GM12878 (cell line): ENCODE measurements around the gene ALG11. TPM values are rescaled to one million over a fixed set of nuclear protein-coding genes. Genes with fewer than 3 reads are reported as not detected.

ENCODE experiments used
- ATAC-seq: fragments of 200-7000 bp; cut with Tn5 transposase; 3 replicates; pipeline ENCODE4 v1.9.1; 2020; ENCODE audit warnings: mild to moderate bottlenecking, moderate library complexity
- BruUV-seq: library from RNA; stranded (reverse); fragments of 400-500 nt; replicated peaks from 2 replicates; lab custom pipeline; 2021; lab: Mats Ljungman, UMichigan
- CTCF ChIA-PET: fragments of 300-600 bp; sonication (Branson Sonifier 250); formaldehyde crosslinking; extraction: SDS; loops from one replicate; lab custom pipeline; 2021; ENCODE audit warnings: inconsistent platforms; lab: Yijun Ruan, JAX
- POLR2A ChIA-PET: fragments of 350-600 bp; formaldehyde crosslinking; extraction: SDS; loops from one replicate; lab custom pipeline; 2021; ENCODE audit warnings: inconsistent platforms; lab: Charles Lee
- RAD21 ChIA-PET: fragments of 300-600 bp; sonication (Branson Sonifier 250); formaldehyde crosslinking; loops from one replicate; lab custom pipeline; 2023; ENCODE audit warnings: antibody characterized with exemption; ENCODE audit not compliant: unreplicated experiment; lab: Charles Lee
- SMC1A ChIA-PET: fragments of 300-600 bp; sonication (Branson Sonifier 250); formaldehyde crosslinking; loops from one replicate; lab custom pipeline; 2023; ENCODE audit not compliant: unreplicated experiment, uncharacterized antibody; lab: Charles Lee
- DNase-seq: peaks from one replicate; pipeline ENCODE4 v3.0.0-alpha.2; 2011; ENCODE audit warnings: low read depth, low spot score
- FAIRE-seq: peaks from 3 replicates; lab custom pipeline; 2011; peaks lifted over from hg19 to GRCh38; lab: Jason Lieb, UNC
- H2AFZ ChIP-seq: 2 replicates; pipeline ENCODE4 v1.6.0; 2011; ENCODE audit warnings: low read depth, low read length, control low read depth; ENCODE audit not compliant: control insufficient read depth
- H3K27ac ChIP-seq: 2 replicates; pipeline ENCODE4 v1.5.1; 2011; ENCODE audit warnings: control low read depth; ENCODE audit not compliant: control insufficient read depth, insufficient read depth
- H3K27me3 ChIP-seq, 2 experiments: replicated peaks in 1 of 2; 2 replicates each; pipeline versions ENCODE4 v1.6.0 to v1.6.1; 2011; ENCODE audit warnings: low read length in 1 of 2; ENCODE audit not compliant: control insufficient read depth in 2 of 2, insufficient read depth in 2 of 2
- H3K36me3 ChIP-seq, 2 experiments: 2 replicates each; pipeline ENCODE4 v1.5.1; 2011; ENCODE audit warnings: low read length in 1 of 2; ENCODE audit not compliant: control insufficient read depth in 2 of 2, insufficient read depth in 2 of 2
- H3K4me1 ChIP-seq: 2 replicates; pipeline ENCODE4 v1.6.1; 2011; ENCODE audit warnings: mild to moderate bottlenecking, low read length, moderate library complexity, mixed read lengths; ENCODE audit not compliant: control insufficient read depth, insufficient read depth
- H3K4me2 ChIP-seq: 2 replicates; pipeline ENCODE4 v1.6.0; 2011; ENCODE audit warnings: control low read depth; ENCODE audit not compliant: control insufficient read depth, insufficient read depth
- H3K4me3 ChIP-seq: fragments of 200-600 bp; sonication (generic); 2 replicates; pipeline ENCODE4 v1.5.1; 2016
- H3K79me2 ChIP-seq: 2 replicates; pipeline ENCODE4 v1.6.0; 2011; ENCODE audit warnings: low read length; ENCODE audit not compliant: control insufficient read depth, insufficient read depth
- H3K9ac ChIP-seq: 2 replicates; pipeline ENCODE4 v1.8.0; 2011; ENCODE audit warnings: low read length, control low read depth, mixed read lengths; ENCODE audit not compliant: control insufficient read depth, insufficient read depth
- H3K9me3 ChIP-seq: replicated peaks from 3 replicates; pipeline ENCODE4 v1.5.1; 2011; ENCODE audit warnings: mild to moderate bottlenecking, low read length; ENCODE audit not compliant: control insufficient read depth, insufficient read depth
- H4K20me1 ChIP-seq: 2 replicates; pipeline ENCODE4 v1.6.0; 2011; ENCODE audit not compliant: control insufficient read depth, insufficient read depth
- CEBPB ChIP-seq, 2 experiments: fragments of 150-350 bp in 1 of 2; IDR thresholded peaks; 2 replicates each; pipeline ENCODE4 v1.6.1; 2012 to 2014; ENCODE audit warnings: low read depth in 2 of 2, low read length in 2 of 2, borderline replicate concordance in 1 of 2, inconsistent platforms in 1 of 2
- POU2F2 ChIP-seq: IDR thresholded peaks from 3 replicates; pipeline ENCODE4 v1.6.1; 2011; ENCODE audit warnings: low read depth, mild to moderate bottlenecking, low read length, borderline replicate concordance
- SMAD5 ChIP-seq: IDR thresholded peaks from 2 replicates; pipeline ENCODE4 v1.6.1; 2016; ENCODE audit warnings: antibody characterized with exemption, low read depth
- SP1 ChIP-seq: IDR thresholded peaks from one replicate; pipeline ENCODE4 v1.6.1; 2011; ENCODE audit warnings: low read depth, low read length
- WGBS: methylation state at CpG from one replicate; pipeline ENCODE4 v1.1.6; 2016; ENCODE audit warnings: low lambda C conversion rate; ENCODE audit not compliant: insufficient replicate concordance, insufficient coverage; ENCODE audit errors: missing lambda C conversion rate; 5-methylcytosine and 5-hydroxymethylcytosine counted together
- in situ Hi-C: fragments of 300-500 bp; cut with MboI; formaldehyde crosslinking; loops from 9 replicates; pipeline ENCODE4 v1.14.3; 2018; ENCODE audit warnings: mixed read lengths
- intact Hi-C: fragments of 100-400 bp; cut with micrococcal nuclease; formaldehyde crosslinking; loops from one replicate; pipeline ENCODE4 v1.14.2; 2022; ENCODE audit not compliant: unreplicated experiment
- polyA plus RNA-seq, 11 experiments: library from polyadenylated mRNA; depleted of rRNA in 4 of 11; unstranded in 6 of 11; stranded (reverse) in 5 of 11; fragments of >200 nt; fragmentation: Nextera tagmentation in 4 of 11; fragmentation: Illumina TruSeq in 1 of 11; extraction: Ambion mirVana in 4 of 11; extraction: Trizol in 1 of 11; gene quantifications; 1 replicate in 1 of 11; 2 replicates in 10 of 11; pipeline versions ENCODE4 v1.2.1 to v1.2.3, GENCODE V29; 2011 to 2016; ENCODE audit warnings: inconsistent platforms in 2 of 11, missing spikeins in 2 of 11, low read depth in 1 of 11
- total RNA-seq, 4 experiments: library from RNA; depleted of rRNA in 3 of 4; stranded (reverse); fragments of >200 nt in 3 of 4; fragmentation: Illumina TruSeq in 1 of 4; extraction: Trizol in 1 of 4; gene quantifications; 2 replicates each; pipeline versions ENCODE4 v1.2.1 to v1.2.3, GENCODE V29; 2013 to 2021
- TF ChIP-seq, protein P1 (sequence below): IDR thresholded peaks from 2 replicates; pipeline ENCODE4 v1.6.1; 2011; ENCODE audit warnings: borderline replicate concordance, low read depth, mild to moderate bottlenecking, moderate library complexity, low read length; ENCODE audit not compliant: insufficient read depth, poor library complexity, severe bottlenecking
- TF ChIP-seq, protein P2 (sequence below): IDR thresholded peaks from 2 replicates; pipeline ENCODE4 v1.6.1; 2011; ENCODE audit warnings: low read depth, low read length, improper control_type of control experiment, borderline replicate concordance

Gene ALG11
- total and polyA plus RNA-seq, 10 of the 15 experiments (the other 5 are each of a cell fraction or from before 2014, with no cell fraction given): 8.4 to 27.7 (median 15.6) TPM

DNA sequence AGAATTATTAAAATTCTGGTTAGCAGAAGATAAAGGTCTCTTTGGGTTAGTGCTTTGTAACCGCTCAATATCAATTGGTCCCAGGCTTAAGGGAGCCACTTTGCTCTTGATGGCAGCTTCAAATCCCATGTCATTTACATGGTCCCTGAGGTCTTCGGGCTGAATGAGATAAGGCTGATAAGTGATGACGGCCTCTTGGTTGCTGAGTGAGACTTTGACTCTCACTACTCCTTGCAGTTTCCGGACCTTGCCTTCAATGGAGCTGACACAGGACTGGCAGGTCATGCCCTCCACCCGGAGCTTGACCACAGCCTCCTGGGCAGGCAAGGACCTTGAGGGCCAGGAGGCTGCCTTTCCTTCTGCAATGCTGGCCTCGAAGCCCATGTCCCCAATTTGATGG, 37.7 kb upstream of the ALG11 start:
- H3K4me1 ChIP-seq: no peaks in the 10 kb centered on the region
- no peaks in the 10 kb centered on the region; a peak in 1 of 4 replicates for H3K27me3 ChIP-seq
- no peak overlapping the region for H3K4me3 ChIP-seq
- no peaks in the 10 kb centered on the region for H3K36me3 ChIP-seq
- no peaks in the 10 kb centered on the region for H4K20me1 ChIP-seq
- SMC1A ChIA-PET: interaction anchor here (1.4 kb wide), 1 partner anchor 28 kb away, joined by 4 read pairs; no protein-coding TSS in a partner anchor
- CTCF ChIA-PET: interaction anchor here (1.3 kb wide), 1 partner anchor 476 kb away, joined by 3 read pairs; the partner anchor contains the start of gene VPS36
- in situ Hi-C loops: no loop called here
- no peak overlapping the region for H2AFZ ChIP-seq
- no peak overlapping the region for H3K4me2 ChIP-seq
- H3K9ac ChIP-seq: no peak overlapping the region
- ATAC-seq (no peak), DNase-seq (no peak), FAIRE-seq (no peak)
- RAD21 ChIA-PET: no interaction called here
- no peaks in the 10 kb centered on the region for H3K79me2 ChIP-seq
- intact Hi-C loops: no loop called here
- no peaks in the 10 kb centered on the region for H3K9me3 ChIP-seq
- TF ChIP-seq POU2F2 (no peak), SMAD5 (no peak), SP1 (no peak), CEBPB (IDR thresholded peaks at IDR 0.05; ENCODE audit: borderline replicate concordance in 1 of 2, low read depth in 2 of 2, low read length in 2 of 2) (no peak)
- TF ChIP-seq, protein P1, sequence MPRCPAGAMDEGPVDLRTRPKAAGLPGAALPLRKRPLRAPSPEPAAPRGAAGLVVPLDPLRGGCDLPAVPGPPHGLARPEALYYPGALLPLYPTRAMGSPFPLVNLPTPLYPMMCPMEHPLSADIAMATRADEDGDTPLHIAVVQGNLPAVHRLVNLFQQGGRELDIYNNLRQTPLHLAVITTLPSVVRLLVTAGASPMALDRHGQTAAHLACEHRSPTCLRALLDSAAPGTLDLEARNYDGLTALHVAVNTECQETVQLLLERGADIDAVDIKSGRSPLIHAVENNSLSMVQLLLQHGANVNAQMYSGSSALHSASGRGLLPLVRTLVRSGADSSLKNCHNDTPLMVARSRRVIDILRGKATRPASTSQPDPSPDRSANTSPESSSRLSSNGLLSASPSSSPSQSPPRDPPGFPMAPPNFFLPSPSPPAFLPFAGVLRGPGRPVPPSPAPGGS: no peak
- TF ChIP-seq, protein P2, sequence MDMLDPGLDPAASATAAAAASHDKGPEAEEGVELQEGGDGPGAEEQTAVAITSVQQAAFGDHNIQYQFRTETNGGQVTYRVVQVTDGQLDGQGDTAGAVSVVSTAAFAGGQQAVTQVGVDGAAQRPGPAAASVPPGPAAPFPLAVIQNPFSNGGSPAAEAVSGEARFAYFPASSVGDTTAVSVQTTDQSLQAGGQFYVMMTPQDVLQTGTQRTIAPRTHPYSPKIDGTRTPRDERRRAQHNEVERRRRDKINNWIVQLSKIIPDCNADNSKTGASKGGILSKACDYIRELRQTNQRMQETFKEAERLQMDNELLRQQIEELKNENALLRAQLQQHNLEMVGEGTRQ: no peak
- no peak overlapping the region for H3K27ac ChIP-seq
- POLR2A ChIA-PET: no interaction called here
- 34% methylated on average over 6 of the region's 6 CpGs for WGBS
- no TSS peak for BruUV-seq
